ENCODE results near the gene MYO1B.

MYO1B gene

DNA sequence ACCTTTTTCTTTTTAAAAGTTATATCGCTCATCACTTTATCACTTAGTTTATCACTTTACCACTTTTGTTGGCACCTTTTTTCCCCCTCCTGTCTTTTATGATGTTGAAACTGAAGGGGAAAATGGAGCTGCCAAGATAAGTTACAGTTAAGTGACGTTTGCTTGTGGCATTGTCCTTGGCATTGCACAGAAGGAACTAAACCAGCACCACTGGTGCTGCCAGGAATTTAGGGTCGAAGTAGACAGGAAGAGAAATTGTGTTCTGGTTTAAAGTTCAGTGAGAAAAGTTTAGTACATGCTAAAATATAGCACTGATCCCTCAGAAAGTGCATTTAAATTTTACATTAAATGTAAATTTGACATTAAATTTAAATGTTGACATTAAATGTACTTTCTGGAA, 49.9 kb downstream of the MYO1B start:
- H3K9me3 ChIP-seq (ENCODE audit: control insufficient read depth, insufficient read depth, low read length): no peaks in the 10 kb centered on the region
- WGBS (ENCODE audit: insufficient coverage, insufficient read length): no CpG with 5 or more reads among the region's 3 CpGs
- no peak overlapping the region for H3K27ac ChIP-seq (ENCODE audit: low read length)
- no peaks in the 10 kb centered on the region for H3K27me3 ChIP-seq (ENCODE audit: control insufficient read depth, insufficient read depth, low read length)
- no peak overlapping the region for H3K4me3 ChIP-seq (ENCODE audit: low read length)
- DNase-seq (ENCODE audit: low read depth, low spot score): no peak
- H3K4me1 ChIP-seq (ENCODE audit: control insufficient read depth, insufficient read depth, low read length): peaks cover 1% of the 10 kb centered on the region; the same call in 1 of the 2 replicates
- H3K36me3 ChIP-seq (ENCODE audit: control insufficient read depth, insufficient read depth, low read length): no peaks in the 10 kb centered on the region; the same call in 1 of the 2 replicates

DNA sequence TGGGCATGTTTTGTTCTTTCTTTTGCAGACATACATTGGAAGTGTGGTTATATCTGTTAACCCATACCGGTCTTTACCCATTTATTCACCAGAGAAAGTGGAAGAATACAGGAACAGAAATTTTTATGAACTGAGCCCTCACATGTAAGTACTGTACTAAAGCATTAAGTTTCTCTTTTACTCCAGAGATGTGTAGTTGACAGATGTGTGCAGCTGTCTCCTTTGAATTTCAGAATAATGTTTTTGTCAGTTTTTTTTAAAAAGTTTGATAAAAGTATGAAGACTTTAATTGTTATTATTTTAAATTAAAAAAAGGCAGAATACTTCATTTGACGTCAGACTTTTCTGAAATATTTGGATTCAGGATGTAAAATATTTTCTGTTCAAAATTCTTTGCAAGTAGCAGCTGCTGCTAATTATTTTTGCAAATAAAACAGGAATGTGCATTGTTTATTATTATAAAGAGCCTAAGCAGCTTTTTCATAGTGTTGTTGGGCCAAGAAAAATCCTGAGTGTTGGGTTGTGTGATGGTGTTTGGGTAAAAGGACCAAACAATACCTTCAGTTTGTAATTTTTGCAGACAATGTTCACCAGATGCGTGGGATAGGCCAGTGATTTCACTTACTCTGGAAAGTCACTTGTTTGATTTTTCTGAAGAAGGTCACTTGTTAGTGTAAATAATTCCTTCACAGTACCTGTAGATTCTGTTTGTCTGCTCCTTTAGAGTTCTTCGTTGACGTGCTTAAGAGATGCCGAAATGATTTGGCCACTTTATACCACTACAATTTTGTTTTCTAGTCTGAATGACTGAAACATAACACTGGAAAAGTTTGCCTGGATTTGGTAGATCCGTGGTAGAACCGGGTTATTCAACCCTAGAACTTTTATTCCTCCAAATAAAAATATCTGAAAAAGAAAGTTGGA, 51.1 kb downstream of the MYO1B start:
- Histone ChIP-seq H3K4me3 (ENCODE audit: low read length) (no peak overlapping the region), H3K36me3 (ENCODE audit: control insufficient read depth, insufficient read depth, low read length) (no peaks in the 10 kb centered on the region; the same call in 1 of the 2 replicates), H3K27ac (ENCODE audit: low read length) (no peak overlapping the region), H3K27me3 (ENCODE audit: control insufficient read depth, insufficient read depth, low read length) (no peaks in the 10 kb centered on the region), H3K9me3 (ENCODE audit: control insufficient read depth, insufficient read depth, low read length) (no peaks in the 10 kb centered on the region), H3K4me1 (ENCODE audit: control insufficient read depth, insufficient read depth, low read length) (peaks cover 1% of the 10 kb centered on the region; the same call in 1 of the 2 replicates)
- no peak for DNase-seq (ENCODE audit: low read depth, low spot score)
- no CpG with 5 or more reads among the region's 8 CpGs for WGBS (ENCODE audit: insufficient coverage, insufficient read length)

DNA sequence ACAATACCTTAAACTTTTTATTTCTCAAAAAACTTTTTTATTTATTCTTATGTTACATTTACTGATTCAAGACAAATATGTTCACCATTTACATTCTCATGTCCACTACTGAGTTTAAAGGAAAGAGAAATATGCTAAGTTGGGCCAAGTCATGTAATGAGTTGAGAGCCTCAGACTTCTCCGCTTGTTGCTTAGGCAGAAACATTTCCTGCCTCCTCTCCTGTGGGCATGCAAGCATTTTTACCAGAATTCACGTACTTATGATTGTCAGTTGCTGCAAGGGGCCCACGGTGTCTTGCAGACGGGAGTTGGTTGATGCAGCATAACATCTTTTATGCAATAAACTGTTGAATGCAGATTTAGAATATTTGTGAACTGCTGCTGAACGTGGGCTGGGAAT, 51.8 kb downstream of the MYO1B start:
- Histone ChIP-seq H3K36me3 (ENCODE audit: control insufficient read depth, insufficient read depth, low read length) (no peaks in the 10 kb centered on the region; the same call in 1 of the 2 replicates), H3K27me3 (ENCODE audit: control insufficient read depth, insufficient read depth, low read length) (no peaks in the 10 kb centered on the region), H3K9me3 (ENCODE audit: control insufficient read depth, insufficient read depth, low read length) (no peaks in the 10 kb centered on the region), H3K4me3 (ENCODE audit: low read length) (no peak overlapping the region), H3K27ac (ENCODE audit: low read length) (no peak overlapping the region), H3K4me1 (ENCODE audit: control insufficient read depth, insufficient read depth, low read length) (no peaks in the 10 kb centered on the region; the same call in 1 of the 2 replicates)
- DNase-seq (ENCODE audit: low read depth, low spot score): no peak
- no CpG with 5 or more reads among the region's 5 CpGs for WGBS (ENCODE audit: insufficient coverage, insufficient read length)

DNA sequence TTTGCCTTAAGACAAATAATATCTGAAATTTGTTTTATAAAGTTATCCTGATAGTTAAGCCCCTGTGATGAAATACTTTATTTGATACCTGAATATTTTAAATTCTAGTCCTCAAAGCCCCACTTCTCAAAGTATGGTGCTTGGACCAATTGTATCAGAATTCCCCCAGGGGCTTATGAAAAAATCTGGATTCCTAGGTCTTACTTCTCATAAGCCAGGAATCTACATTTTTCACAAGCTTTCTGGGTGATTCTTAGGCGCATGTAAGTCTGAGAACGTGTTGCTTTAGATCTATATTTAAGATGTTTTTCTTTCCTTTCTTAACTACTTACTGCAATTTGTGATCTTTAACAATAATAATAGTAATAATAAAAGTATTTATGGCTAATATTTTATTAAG, 53.1 kb downstream of the MYO1B start:
- Histone ChIP-seq H3K36me3 (ENCODE audit: control insufficient read depth, insufficient read depth, low read length) (no peaks in the 10 kb centered on the region), H3K27me3 (ENCODE audit: control insufficient read depth, insufficient read depth, low read length) (no peaks in the 10 kb centered on the region), H3K4me1 (ENCODE audit: control insufficient read depth, insufficient read depth, low read length) (no peaks in the 10 kb centered on the region; the same call in 1 of the 2 replicates), H3K4me3 (ENCODE audit: low read length) (no peak overlapping the region), H3K9me3 (ENCODE audit: control insufficient read depth, insufficient read depth, low read length) (no peaks in the 10 kb centered on the region), H3K27ac (ENCODE audit: low read length) (no peak overlapping the region)
- no CpG with 5 or more reads among the region's 2 CpGs for WGBS (ENCODE audit: insufficient coverage, insufficient read length)
- no peak for DNase-seq (ENCODE audit: low read depth, low spot score)

DNA sequence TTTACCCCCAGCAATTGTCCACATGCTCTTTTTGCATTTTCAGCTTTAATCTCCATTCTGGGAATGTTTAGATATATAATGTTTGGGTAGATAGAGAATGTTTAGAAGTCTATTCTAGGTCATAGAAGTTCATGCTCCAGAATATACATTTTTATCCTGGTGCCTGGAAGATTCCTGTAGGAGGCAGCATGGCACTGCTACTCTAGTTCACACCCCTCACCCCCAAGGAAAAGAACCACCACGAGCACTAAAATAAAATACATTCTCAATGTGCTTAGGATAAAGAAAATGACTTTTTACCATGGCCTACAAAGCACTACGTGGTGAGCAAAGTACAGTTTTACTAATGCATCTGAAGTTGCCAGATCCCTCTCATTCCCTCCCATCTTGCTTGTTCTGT, 53.8 kb downstream of the MYO1B start:
- WGBS (ENCODE audit: insufficient coverage, insufficient read length): no CpG with 5 or more reads among the region's 2 CpGs
- Histone ChIP-seq H3K4me3 (ENCODE audit: low read length) (no peak overlapping the region), H3K9me3 (ENCODE audit: control insufficient read depth, insufficient read depth, low read length) (no peaks in the 10 kb centered on the region), H3K36me3 (ENCODE audit: control insufficient read depth, insufficient read depth, low read length) (no peaks in the 10 kb centered on the region), H3K27me3 (ENCODE audit: control insufficient read depth, insufficient read depth, low read length) (no peaks in the 10 kb centered on the region), H3K27ac (ENCODE audit: low read length) (no peak overlapping the region), H3K4me1 (ENCODE audit: control insufficient read depth, insufficient read depth, low read length) (no peaks in the 10 kb centered on the region)
- DNase-seq (ENCODE audit: low read depth, low spot score): no peak

DNA sequence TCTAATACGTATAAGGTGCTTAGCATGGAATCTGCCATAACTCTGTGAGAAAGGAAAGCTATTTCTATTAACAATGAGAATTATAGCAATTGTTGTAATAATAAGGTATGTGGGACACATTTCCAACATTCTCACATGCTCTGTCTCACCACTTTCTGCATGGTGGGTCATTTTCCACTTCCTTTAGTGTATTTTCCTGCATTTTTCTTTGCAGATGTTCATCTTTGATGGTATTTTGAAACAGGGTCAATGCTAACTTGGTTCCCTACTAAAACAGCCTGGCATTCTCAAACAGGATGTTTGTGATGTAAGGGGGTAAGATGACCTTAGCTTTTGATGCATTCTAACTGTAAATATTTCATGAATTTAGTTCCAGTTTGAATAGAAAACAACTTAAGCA, 54.7 kb downstream of the MYO1B start:
- no peaks in the 10 kb centered on the region for H3K4me1 ChIP-seq (ENCODE audit: control insufficient read depth, insufficient read depth, low read length)
- no peaks in the 10 kb centered on the region for H3K36me3 ChIP-seq (ENCODE audit: control insufficient read depth, insufficient read depth, low read length)
- no peak overlapping the region for H3K4me3 ChIP-seq (ENCODE audit: low read length)
- no peaks in the 10 kb centered on the region for H3K27me3 ChIP-seq (ENCODE audit: control insufficient read depth, insufficient read depth, low read length)
- WGBS (ENCODE audit: insufficient coverage, insufficient read length): no CpG with 5 or more reads among the region's 1 CpG
- DNase-seq (ENCODE audit: low read depth, low spot score): no peak
- no peak overlapping the region for H3K27ac ChIP-seq (ENCODE audit: low read length)
- H3K9me3 ChIP-seq (ENCODE audit: control insufficient read depth, insufficient read depth, low read length): no peaks in the 10 kb centered on the region

DNA sequence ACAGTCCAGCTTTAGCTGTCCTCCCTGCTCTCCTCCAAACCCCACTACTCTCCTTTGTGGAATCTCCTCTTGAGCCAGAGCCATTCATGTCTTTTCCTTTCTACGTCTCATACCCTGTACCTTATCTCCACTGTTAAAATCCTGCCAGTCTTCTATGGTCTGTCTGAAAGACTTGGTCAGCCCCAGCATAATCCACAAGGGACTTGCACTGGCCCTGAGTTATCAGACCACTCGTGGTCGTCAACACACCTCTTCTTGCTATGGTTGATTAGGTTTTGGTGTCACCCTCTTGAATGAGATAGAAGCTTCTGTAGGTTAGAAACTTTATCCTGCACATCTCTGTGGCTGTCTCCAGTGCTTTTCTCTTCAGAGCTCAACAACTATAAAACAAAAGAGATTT, 56.8 kb downstream of the MYO1B start:
- Histone ChIP-seq H3K27me3 (ENCODE audit: control insufficient read depth, insufficient read depth, low read length) (no peaks in the 10 kb centered on the region), H3K36me3 (ENCODE audit: control insufficient read depth, insufficient read depth, low read length) (no peaks in the 10 kb centered on the region)
- no CpG with 5 or more reads among the region's 3 CpGs for WGBS (ENCODE audit: insufficient coverage, insufficient read length)

DNA sequence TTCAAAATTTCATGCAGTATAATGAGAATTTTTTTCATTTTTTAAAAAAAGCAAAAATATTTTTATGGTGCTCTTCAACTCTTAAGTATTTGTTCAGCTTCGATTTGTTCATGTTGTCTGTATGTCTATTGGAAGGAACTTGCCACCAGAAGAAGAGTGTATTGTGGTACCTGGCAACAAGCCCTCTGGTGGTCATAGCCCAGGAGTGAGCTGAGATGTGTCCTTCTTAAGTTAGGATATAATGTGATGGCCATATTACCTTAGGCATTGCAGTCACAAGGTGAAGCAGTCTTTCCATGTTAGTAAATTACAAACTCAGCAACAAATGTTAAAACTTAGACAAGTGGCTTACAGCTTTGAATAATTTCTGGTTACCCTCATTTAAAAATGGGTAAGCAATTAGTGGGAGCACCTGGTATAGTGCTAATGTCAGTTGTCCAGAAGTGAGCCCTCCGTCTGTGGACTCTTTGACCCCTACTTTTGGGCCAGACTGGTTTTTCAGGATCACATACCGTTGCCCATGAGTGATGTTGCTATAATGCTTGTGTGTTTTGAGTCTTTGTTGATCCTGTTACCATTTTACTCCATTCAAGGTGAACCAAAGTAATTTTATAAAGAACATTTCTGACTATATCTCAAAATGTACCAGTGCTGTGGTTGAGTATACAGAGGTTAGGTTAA, 57.4 kb downstream of the MYO1B start:
- Histone ChIP-seq H3K27me3 (ENCODE audit: control insufficient read depth, insufficient read depth, low read length) (no peaks in the 10 kb centered on the region), H3K36me3 (ENCODE audit: control insufficient read depth, insufficient read depth, low read length) (no peaks in the 10 kb centered on the region), H3K27ac (ENCODE audit: low read length) (no peak overlapping the region), H3K4me3 (ENCODE audit: low read length) (no peak overlapping the region), H3K9me3 (ENCODE audit: control insufficient read depth, insufficient read depth, low read length) (no peaks in the 10 kb centered on the region), H3K4me1 (ENCODE audit: control insufficient read depth, insufficient read depth, low read length) (no peaks in the 10 kb centered on the region)
- no peak for DNase-seq (ENCODE audit: low read depth, low spot score)
- WGBS (ENCODE audit: insufficient coverage, insufficient read length): no CpG with 5 or more reads among the region's 3 CpGs

More for the DNA sequence above, 56.8 kb downstream of the MYO1B start:
- Histone ChIP-seq H3K9me3 (ENCODE audit: control insufficient read depth, insufficient read depth, low read length) (no peaks in the 10 kb centered on the region), H3K4me1 (ENCODE audit: control insufficient read depth, insufficient read depth, low read length) (no peaks in the 10 kb centered on the region), H3K27ac (ENCODE audit: low read length) (no peak overlapping the region), H3K4me3 (ENCODE audit: low read length) (no peak overlapping the region)
- no peak for DNase-seq (ENCODE audit: low read depth, low spot score)

DNA sequence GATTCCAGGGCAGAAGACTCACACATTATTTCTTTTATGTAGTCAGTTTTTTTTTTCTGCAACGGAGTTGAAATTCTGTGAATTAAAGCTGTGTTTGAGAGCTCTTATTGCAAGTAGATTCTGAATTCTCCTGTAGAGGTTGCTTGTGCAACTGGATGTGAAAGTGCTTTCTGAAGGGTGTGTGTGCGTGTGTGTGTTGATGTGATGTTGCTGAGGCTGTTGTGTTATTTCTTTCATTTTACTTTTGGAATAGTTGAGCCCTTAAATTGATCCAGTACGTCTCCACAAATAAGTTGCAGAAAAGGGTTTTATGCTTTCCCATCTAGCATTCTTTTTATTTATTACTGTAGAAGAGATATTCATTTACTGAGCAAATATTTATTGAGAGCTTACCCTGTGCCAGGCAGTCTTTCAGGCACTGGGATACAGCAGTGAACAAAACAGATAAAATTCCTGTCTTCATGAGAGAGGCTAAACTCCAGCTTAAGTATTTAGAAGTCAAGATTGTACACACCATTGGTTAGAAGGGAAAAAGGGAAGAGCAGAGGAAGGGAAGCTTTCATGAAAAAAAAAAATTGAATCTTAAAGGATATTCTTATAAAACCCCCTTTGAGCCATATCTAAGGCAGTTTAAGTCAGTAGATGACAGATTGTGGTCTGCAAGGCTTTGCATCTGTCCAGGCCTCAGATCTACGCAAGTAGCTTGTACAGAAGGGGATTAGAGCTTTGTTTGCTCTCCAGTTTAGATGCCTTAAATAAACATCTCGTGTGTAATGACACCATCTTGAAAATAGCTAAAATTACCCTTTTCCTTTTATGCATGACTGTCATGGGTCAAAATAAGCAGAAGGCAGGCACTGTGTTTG, 58.2 kb downstream of the MYO1B start:
- no peaks in the 10 kb centered on the region for H3K4me1 ChIP-seq (ENCODE audit: control insufficient read depth, insufficient read depth, low read length)
- no peak overlapping the region for H3K27ac ChIP-seq (ENCODE audit: low read length)
- H3K4me3 ChIP-seq (ENCODE audit: low read length): no peak overlapping the region
- DNase-seq (ENCODE audit: low read depth, low spot score): no peak
- no peaks in the 10 kb centered on the region for H3K27me3 ChIP-seq (ENCODE audit: control insufficient read depth, insufficient read depth, low read length)
- WGBS (ENCODE audit: insufficient coverage, insufficient read length): no CpG with 5 or more reads among the region's 5 CpGs
- no peaks in the 10 kb centered on the region for H3K9me3 ChIP-seq (ENCODE audit: control insufficient read depth, insufficient read depth, low read length)
- H3K36me3 ChIP-seq (ENCODE audit: control insufficient read depth, insufficient read depth, low read length): no peaks in the 10 kb centered on the region

Measured in iPS DF 6.9 (cell line).